NCI-H460 (cell line): Measurements from ENCODE around the gene ACSF3. TPM values are rescaled to one million over a fixed set of nuclear protein-coding genes. Genes with fewer than 3 reads are reported as not detected.

Source experiments
- DNase-seq: peaks from one replicate; pipeline ENCODE4 v3.0.0-alpha.2; 2016; ENCODE audit warnings: low read depth; ENCODE audit errors: extremely low read depth
- total RNA-seq: library from RNA; depleted of rRNA; stranded (reverse); fragments of >200 nt; shearing (Covaris generic); gene quantifications from 2 replicates; pipeline ENCODE4 v1.2.3, GENCODE V29; 2014

Gene ACSF3
- total RNA-seq, 1 experiment from 2014 or later = 19.6 TPM

DNA sequence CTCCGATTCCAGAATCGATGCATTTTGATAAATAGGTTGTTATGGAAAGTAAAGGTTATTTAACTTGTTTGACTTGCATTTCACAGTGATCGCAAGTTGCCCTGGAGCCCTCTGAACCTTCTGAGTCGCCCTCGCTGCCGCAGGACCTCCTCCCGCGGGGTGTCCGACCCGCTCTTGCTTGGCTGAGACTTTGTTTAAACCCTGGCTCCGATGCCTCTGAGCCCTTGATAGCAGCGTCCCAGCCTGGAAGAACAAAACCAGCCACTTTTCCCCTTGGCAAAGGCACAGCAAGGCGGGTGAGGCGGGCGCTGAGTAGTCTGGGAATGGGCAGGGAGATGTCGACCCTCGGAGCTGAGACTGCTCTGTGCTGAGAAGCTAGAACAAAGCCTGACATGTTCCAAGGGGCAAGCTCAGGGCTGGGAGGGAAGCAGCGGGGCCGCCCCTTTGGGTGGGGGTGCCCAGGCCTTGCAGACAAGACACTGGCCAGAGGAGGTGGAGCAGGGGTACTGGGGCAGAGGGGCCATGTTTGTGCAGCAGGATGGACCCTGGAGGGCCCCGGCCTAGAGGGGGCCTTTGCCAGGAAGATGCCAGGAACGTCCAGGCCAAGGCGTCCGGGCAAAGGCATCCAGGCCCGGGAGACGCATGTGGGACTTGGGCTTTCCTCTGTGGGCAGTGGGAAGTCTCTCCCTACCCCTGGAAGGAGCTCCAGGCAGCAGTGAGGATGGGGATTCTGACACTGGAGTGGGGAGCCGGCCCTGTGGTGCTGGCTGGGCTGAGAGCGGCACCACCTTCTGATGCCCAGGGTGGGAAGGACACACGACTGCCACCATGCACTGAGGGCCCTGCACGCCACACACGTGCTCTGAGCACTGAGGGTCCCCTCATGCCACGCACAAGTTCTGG is 47.6 kb downstream of the ACSF3 start:
- no peak for DNase-seq

DNA sequence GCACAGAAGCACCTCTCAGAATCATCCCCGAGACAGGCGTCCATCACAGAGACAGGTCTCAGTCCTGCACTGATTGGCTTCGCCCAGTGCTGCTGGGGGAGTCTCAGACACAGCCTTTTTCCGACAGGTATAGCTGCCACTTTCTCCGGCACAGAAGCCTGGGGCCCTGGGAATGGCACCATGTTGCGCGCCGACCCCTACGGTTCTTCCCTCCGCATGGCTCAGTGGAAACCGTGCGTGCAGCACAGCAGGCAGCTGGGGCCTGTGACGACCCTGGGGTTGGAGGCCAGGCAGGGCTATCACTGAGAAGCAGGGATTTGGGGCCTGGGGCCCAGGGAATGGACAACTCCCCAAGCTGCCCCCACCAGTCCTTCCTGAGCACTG is 48.2 kb downstream of the ACSF3 start:
- DNase-seq = no peak

DNA sequence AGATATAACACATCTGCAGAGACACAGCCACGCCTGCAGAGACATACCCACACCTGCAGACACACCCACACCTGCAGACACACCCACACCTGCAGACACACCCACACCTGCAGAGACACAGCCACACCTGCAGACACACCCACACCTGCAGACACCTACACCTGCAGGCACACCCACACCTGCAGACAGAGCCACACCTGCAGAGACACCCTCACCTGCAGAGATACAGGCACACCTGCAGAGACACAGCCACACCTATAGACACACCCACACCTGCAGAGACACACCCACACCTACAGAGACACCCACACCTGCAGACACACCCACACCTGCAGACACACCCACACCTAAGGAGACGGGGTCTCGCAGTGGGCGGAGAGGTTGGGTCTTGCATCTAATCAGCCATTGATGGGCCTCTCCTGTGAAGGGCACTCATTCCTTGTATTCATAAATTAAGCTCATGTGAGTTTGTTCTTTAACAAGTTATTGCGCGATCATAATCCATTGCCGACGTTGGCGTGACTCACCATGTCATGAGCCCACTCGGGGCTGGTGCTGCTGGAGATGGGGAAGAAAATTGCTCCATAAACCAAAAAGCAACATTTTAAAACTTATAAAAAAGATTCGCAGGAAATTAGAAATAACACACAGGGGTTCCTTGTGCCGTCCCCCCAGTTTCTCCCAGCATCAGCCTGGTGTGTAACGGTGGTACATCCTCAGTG is 49.0 kb downstream of the ACSF3 start:
- DNase-seq = no peak

DNA sequence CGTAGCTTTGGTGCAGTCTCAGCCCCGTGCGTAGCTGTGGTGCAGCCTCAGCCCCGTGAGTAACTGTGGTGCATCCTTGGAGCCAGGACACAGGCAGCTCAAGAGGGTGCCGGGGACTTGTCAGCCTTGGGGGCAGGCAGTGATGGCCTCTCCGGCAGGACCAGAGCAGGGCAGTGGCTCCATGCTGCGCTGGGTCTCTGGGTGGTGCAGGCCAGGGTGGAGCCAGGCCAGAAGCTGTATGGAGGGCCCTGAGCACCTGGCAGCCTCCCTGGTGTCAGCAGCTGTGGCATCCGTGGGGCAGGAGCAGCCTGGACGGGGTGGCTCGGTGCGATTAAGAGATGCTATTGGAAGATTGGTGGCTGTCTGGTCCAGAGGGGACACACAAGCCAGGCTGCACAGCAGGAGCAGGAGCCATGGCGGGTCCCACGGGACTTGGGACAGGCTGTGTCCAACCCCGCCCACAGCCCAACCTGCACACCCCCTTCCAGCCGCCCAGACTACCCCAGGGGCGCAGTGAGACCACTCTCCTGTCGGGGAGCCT is 49.6 kb downstream of the ACSF3 start:
- no peak for DNase-seq

DNA sequence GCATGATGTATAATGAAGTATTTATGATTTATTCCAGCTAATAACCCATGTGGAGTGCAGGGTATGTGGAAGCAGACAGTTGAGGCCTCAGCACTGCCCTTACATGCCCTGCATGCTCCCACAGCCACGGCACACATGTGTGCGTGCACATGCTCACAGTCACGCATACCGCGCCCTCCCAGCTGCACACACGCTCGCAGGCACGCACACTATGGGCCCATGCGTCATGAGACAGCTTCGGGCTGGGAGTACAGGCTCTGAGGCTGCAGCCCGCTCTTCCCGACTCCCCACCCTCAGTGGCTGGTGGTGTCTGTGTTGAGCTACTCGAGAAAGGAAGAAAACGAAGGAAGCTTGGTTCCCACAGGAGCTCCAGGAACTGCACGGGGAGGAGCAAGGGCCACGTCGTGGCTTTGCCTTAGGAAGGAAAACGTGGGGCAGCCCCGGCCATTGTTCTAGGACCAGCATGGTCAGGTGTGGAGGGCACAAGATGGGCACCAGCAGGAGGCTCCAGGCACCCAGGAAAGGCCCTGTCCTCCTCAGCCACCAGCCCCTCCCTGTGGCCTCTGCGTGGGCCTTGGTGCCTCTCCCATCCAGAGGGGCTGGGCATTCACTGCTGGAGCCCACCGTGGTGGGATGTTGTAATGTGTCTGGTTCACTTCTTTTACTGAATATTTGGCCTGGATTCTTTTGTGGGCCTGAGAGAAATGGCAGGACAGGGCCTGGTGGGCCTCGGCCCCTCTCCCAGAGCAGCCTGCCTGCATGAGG is 50.4 kb downstream of the ACSF3 start:
- no peak for DNase-seq

DNA sequence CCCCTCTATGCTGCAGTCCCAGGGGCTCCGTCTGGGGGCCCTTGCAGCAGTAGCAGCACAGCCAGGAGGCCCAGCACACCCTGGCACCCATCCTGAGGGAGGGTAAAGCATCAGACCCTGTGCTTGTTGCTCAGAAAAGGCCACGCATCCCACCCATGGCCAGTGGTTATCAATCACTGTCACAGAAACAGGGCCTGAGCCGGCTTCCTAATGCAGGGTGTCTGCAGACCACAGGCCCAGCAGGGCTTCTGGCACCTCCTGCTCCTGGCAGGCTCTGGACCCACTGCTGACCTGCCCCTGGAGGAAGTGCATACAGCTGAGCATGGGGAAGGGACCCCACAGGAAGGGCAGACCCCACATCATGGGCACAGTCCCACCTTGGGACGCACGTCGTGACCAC is 51.0 kb downstream of the ACSF3 start:
- DNase-seq = no peak

DNA sequence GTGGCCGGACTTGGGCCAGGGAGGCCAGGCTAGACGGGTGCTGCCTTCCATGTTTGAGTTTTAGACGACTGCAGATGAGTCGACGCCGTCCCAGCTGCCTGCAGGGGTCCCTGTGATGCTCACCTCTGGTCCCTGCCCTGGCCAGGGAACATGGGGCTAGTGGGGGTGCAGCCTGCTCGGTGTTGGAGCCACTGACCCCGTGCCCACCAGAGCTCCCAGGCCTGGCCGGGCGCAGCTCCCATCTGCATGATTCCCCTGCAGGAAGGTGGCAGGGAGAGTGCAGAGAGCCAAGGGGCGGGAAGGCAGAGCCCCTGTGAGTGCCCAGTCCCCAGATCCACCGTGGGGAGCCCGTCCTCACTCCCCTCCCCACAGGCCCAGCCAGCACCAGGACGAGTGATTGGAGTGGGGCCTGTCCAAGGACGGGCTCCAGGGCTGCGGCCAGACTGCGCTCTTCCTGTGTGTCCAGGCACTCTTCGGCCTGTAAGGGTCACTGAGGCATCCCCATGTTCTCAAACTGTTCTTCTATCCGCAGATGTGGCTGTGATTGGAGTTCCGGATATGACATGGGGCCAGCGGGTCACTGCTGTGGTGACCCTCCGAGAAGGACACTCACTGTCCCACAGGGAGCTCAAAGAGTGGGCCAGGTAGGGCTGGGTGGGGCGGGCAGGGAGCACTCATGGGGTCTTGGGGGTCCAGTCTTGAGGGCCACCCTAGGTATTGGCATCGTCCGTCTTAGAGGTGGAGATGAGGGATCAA is 51.9 kb downstream of the ACSF3 start:
- no peak for DNase-seq

DNA sequence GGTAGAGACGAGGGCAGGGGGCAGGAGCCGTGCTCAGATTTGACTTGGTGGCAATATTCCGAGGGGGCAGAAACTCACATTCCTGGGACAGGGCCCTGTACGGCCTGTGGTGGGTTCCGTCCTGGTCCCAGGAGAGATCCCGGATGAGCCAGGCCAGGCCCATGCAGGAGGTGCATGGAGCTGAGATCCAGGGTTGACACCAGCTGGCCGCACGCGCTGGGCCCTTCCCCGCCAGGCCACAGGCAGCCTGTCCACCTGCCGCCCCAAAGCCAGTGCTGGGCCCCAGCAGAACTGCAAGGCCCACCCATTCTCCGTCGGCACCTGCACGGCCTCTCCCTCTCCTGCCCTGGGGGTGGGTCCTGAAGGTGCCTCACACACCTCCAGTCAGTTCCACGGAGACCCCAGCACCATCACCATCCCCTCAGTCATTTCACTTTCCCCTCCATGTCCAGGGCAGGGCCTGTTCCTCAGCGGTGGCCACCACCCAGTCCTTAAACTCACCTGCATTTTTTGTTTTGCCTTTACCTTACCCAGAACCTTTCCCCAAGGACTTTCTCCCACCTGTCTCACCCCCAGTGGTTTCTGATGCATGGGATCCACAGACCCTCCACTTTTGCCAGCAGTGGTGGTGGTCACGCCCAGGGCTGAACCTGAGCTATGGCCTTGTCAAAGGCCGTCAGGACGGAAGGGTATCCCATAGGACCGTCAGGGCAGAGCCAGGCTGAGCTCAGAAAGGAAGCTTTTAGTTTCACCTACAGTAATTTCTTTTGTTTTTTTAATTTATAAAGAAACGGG is 52.8 kb downstream of the ACSF3 start:
- no peak for DNase-seq

DNA sequence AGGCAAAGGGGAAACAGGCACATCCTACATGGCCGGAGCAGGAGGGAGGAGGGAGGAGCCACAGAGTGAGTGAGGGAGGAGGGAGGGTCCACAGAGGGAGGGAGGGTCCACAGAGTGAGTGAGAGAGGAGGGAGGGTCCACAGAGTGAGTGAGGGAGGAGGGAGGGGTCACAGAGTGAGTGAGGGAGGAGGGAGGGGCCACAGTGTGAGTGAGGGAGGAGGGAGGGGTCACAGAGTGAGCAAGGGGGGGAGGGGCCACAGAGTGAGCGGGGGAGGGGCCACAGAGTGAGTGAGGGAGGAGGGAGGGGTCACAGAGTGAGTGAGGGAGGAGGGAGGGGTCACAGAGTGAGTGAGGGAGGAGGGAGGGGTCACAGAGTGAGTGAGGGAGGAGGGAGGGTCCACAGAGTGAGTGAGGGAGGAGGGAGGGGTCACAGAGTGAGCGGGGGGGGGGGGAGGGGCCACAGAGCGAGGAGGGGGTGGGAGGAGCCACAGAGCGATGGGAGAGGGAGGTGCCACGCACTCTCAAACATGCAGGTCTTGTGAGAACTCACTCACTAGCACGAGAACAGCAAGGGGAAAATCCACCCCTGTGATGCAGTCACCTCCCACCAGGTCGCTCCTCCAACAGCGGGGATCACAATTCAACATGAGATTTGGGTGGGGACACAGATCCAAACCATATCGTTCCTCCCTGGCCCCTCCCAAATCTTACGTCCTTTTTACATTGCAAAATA is 53.6 kb downstream of the ACSF3 start:
- DNase-seq = no peak

DNA sequence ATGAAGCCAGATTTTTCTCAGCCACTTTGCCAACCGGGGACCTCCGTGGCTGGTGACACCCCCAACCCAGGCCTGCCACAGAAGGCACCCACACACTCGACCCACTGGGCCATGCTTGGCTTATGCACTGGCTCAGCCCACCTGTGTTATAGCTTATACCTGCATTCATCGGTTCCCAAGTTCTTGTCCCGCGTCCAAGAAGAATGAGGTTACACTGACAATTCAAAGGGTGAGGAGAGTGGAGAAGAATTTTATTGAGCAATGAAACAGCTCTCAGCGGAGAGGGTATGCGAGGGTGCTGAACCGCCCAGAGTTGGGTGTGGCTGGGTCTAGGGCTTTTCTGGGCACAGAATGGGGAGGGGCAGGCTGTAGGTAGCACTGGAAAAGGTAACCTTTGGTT is 55.7 kb downstream of the ACSF3 start:
- no peak for DNase-seq

DNA sequence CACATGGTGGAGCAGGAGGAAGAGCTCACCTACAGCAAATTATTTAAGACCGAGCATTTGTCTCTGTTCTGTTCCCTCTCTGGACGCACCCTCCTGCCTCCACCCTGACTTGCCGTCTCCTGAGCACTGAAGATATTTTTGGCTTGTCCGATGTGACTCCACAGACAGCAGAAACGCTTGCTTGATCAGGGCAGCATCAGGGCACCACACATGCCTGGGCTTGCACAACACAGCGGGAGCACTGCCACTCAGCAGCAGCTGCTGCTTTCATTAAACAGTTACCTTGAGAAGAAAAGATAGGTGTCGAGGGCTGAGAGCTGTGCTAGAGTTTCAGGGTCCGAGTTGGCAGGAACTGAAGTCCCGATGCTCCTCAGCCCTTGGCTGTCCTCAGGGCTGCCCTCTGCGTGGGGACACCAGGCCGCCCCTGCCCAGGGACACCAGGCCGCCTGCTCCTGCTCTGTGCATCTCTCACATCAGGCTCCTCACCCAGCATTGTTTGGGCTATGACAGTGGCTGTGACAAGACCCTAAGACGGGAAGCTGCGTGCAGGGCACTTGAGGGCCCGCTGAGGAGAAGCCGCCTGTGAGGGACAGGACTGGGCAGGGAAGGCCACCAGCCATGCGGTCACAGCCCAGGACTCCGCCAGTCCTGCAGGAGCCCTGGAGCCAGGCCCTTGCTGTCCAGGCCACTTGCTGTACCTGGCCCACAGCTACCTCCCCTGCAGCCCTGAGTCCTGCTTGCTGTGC is 56.6 kb downstream of the ACSF3 start:
- no peak for DNase-seq

DNA sequence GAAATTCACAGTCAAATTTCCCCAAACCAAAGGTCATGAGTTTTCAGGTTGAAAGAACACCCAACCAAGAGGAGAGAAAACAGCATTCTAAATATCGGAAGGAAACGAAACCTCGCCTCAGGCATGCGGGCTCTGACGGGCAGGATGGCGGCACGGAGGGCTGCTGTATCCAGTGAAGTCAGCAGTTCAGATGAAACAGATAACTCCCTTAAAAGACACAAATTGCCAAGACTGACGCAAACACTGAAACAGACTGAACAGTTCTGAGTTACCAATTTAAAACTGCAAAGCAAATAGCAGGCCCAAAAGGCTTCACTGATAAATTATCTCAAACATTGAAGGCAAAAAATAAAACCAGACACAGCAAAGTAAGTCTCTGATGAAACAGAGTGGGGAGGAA is 57.3 kb downstream of the ACSF3 start:
- DNase-seq = no peak

DNA sequence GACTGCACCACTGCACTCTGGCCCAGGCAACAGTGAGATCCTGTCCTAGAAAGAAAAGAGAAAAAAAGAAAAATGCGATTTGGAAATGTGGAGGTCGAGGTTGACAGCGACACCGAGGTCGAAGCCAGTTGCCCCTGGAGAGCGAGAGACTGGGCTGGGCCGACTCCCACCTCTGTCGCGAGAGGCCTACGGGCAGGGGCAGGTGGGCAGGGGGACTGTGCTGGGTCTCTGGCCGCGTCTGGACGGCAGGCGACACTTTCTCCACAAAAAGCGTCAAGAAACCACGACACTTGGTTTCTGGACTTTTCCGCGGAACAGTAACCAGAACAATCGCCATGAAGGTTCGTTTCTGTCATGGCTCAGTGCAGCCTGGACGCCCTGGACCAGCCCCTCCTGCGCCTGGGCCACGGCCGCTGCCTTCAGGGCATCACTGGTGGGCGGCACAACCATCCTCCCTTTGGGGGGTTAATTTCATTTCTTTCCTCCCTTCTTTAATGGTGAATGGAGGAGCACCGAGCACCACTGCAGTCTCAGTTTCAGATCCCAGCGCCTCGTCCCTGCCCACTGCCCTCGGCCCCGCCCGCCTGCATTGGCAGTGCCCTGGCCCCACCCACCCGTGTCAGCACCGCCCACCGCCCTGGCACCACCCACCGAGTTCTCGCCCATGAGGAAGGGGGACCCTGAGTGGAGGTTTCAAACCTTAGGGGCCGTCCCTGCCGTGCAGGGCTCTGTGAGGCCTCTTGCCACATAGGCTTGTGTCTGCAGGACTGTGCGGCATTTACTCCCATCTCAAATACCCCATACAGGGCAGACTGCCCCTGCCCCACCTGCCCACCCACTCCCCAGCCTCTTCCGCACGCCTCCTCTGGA is 59.4 kb downstream of the ACSF3 start:
- DNase-seq = no peak

DNA sequence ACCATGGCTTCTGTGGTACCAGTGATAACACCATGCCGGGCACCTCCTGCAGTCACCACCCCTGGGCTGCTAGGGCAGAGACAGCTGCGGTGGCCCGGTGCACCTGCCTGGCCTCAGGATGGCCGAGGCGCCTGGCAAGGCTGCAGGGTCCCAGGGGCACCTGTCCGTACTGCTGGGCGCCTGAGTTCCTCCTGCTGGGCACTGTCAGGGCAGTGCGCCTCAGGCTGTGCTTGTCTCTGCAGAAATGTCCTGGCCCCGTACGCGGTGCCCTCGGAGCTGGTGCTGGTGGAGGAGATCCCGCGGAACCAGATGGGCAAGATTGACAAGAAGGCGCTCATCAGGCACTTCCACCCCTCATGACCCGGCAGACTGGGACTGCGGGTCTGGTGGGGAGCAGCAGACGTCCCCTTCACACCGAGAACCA is 60.2 kb downstream of the ACSF3 start:
- DNase-seq = no peak

DNA sequence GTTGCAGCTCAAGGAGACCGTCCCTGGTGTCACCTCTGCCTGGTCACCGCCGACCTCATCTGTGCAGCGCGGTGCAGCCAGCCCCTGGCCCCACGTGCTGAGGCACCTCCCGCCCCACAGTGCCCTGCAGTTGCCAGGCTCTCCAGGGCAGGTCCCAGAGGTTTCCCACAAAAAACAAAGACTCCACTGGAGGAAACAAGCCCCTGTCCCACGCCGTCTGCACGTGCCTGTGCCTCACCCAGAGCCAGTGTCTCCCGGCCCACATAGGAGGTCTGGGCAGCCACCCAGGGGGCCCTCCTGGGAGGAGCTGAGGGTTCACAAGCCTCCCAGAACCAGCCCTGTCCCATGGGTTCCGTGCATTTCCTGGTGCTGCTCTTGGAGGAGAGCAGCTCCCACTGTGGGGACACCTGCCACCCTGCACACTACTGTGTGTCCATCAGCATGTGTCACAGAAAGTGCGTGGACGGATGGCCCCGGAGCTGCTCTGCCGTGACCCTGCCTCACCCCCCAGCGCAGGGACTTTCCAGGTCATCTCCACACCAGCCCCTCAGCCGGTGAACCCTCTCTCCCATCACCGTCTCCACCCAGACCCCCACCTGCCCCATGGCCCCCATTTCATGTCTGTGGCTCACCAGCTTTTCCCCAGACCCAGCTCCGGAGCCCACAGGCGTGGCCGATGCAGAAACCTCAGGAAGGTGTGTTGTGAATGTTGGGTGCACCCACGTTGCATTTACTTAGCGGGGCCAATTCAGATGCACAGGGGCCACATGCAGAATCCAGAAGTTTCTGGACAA is 60.9 kb downstream of the ACSF3 start:
- DNase-seq = no peak

DNA sequence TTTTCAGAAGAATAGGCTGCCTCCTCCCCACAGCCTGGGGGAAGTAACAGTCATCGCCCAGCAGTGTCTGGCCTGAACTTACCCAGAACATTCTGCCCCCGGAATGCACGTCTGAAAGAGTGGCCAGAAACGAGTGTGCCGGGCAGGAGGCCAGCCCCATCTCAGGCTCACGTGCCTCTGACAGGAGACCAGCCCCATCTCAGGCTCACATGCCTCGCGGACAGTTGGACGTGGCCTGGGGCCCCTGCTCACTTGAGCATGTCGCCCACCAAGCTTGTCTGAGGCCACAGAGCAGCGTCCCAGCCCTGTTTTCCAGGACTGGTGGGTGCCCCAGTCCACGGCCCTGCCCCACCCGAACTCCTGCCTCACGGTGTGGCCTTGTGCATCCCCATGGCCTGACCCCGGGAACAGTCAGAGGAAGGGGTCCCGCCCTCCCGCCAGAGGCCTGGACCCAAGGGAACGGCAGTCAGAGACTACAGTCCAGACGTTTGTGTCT is 61.6 kb downstream of the ACSF3 start:
- no peak for DNase-seq
